IPS DF 4.7 (cell line): ENCODE data around the gene INAVA.
"Not testable (repeated sequence)": the region's sequence is repeated elsewhere in the genome, so short reads cannot be mapped to it uniquely, and the experiment has no call there.

ENCODE experiments used
- DNase-seq: peaks from one replicate; pipeline ENCODE4 v3.0.0-alpha.2; 2013; ENCODE audit warnings: low spot score; ENCODE audit errors: extremely low read depth

The INAVA gene

GRCh38 chr1:200897259-200897658 is 2.6 kb downstream of the INAVA start:
- DNase-seq = no peak

- DNase-seq = no peak
Observed at GRCh38 chr1:200899015-200899386, 4.3 kb downstream of the INAVA start.

DNA sequence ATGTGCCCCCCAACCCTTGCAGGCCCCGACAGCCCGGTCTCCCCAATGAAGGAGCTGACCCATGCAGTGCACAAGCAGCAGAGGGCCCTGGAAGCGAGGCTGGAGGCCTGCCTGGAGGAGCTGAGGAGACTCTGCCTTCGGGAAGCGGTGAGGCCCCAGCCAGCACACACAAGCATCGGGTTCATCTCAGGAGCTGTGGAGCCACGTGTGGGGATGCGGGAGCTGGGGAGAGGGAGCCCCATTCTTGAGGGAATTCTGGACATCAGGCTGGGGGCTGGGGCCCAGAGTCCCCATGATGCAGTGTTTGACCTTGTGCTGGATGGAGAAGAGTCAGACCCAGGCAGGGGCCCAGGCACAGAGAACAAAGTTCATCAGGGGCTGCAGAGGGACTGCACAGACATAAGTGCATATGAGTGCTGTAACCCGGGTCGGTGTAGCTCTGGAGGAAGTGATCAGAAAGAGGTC is 4.8 kb downstream of the INAVA start:
- no peak for DNase-seq

- no peak for DNase-seq
Observed at GRCh38 chr1:200899954-200900867, 5.5 kb downstream of the INAVA start.

DNA sequence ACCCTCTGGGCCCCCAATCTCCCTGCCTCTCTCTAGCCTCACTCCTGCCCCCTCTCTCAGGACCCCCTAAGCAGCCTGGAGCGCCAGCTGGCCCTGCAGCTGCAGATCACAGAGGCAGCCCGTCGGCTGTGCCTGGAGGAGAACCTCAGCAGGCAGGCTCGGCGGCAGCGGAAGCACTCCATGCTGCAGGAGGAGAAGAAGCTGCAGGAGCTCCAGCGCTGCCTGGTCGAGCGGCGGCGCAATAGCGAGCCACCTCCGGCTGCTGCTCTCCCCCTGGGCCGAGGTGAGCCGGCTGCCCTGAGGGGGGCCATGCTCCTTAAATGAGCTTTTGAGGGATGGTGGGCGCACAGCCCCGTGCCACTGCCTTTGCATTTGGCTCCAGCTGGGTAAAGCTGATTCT is 6.2 kb downstream of the INAVA start:
- no peak for DNase-seq

- no peak for DNase-seq
Observed at GRCh38 chr1:200901350-200901749, 6.7 kb downstream of the INAVA start.

- no peak for DNase-seq
Observed at GRCh38 chr1:200901796-200902444, 7.2 kb downstream of the INAVA start.

DNA sequence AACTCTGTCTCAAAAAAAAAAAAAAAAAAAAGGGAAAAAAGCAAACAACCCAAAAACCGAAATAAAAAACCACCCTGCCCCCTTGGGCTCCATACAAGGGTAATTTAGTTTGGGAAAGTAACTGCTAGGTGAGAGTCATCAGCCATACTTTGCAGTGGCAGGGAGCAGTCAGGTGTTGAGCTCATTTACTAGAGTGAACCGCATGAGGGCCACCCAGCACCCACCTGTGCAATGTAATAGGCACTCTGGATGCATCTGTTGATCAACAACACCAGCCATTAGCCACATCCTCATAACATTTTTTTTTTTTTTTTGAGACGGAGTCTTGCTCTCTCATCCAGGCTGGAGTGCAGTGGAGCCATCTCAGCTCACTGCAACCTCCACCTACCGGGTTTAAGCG is 9.1 kb downstream of the INAVA start:
- DNase-seq = no peak

- DNase-seq = no peak
Observed at GRCh38 chr1:200904772-200905171, 10.1 kb downstream of the INAVA start.

- DNase-seq = no peak
Observed at GRCh38 chr1:200905411-200906052, 10.8 kb downstream of the INAVA start.

DNA sequence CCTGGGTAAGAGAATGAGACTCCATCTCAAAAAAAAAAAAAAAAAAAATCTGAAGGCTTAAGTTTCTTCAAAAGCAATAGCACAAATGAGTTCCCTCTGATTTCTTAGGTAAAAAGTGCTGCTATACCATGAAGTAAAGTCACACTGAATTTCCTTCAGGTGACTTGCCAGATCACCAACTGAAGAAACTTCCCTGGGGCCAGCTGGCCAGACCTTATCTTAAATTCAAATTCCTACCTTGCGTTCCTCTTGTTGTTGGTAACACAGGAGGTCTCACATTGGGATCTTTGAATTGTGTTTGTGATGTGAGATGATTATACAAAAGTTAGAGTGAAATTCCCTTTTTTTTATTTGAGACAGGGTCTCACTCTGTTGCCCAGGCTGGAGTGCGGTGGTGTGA is 11.8 kb downstream of the INAVA start:
- no peak for DNase-seq

DNA sequence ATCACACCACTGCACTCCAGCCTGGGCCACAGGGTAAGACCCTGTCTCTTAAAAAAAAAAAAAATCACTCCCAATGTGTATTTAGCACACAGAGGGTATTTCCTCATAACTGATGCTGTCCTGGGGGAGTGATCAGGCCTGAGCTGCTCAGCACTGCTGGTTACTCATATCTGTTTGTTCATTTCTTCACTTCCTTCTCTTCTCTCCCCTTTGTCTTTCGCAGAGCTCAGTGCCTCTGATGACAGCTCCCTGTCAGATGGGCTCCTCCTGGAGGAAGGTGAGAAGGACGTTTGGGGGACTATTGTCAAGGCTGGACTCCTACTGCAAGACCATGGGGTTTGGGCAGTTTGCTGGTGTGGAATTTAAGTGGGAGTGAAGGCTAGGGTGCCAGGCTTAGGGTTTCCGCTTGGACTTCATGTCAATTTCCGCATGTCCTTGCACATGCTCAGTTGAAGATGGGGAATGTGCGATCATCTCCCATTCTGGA is 13.0 kb downstream of the INAVA start:
- DNase-seq = no peak

- no peak for DNase-seq
Observed at GRCh38 chr1:200908191-200908868, 13.6 kb downstream of the INAVA start.

DNA sequence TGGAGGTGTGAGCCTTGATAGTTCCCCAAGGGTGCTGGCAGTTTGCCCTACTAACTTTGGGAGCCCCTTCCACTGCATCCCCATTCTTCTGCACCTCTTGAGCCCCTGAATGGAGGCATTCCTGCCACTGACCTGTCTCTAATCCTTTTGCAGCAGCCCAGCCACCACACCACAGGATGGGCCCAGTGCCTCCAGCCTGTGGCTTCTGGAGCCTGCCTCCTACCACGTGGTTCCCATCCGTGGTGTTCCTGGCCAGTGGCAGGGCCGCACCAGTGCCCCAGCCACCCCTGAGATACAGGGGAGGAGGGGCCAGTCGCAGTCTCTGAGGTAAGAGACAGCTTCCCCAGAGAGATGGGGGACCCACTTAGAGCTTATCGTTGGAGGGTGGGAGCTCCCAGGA is 14.4 kb downstream of the INAVA start:
- DNase-seq = no peak

- no peak for DNase-seq
Observed at GRCh38 chr1:200909757-200910239, 15.1 kb downstream of the INAVA start.

GRCh38 chr1:200911361-200911760 is 16.7 kb downstream of the INAVA start:
- no peak for DNase-seq

DNA sequence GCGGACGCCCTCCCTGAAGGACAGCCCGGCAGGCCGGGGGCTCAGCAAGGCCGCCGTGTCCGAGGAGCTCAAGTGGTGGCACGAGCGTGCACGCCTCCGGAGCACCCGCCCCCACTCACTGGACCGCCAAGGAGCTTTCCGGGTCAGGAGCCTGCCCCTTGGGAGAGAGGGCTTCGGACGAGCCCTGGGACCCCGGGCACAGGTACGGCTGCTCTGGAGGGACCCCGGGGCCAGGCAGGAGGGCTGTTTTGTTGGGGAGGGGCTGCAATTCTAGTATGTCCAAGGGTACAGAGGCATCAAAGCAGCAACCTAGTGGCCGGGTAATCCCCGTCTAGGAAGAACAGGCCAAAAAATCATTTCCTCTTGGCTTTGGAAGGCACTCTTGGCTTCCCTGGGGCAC is 17.2 kb downstream of the INAVA start:
- DNase-seq = not testable (repeated sequence)

DNA sequence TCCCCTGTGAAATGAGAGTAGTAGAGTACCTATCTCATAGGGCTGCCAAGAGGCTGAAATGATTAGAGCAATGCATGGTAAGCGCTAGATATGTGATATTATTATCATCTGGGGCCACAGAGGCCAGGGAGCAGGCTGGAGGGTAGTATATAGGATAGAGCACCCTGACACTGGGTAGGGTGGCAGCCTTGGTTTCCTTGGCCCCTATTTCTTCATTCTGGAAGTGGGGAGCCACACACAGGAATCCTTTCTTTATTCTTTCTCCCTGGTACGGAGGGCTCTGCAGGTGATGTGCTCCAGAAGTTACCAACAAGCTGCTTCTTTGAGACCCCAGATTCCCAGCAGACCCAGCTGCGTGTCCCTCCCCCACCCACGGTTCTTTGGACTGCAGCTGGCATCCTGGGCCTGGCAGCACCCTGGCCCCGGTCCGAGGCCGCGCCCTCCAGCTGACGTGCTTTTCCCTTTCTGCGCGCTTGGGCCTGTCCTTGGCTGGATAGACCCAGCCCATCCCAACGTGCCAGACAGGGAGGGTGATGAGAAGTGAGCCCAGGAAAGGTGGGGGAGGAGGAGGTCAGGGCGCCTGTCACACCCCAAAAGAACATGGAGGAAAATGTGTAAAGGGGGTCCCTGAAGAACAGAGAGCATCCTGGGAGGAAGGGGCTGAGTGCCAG is 18.2 kb downstream of the INAVA start:
- DNase-seq = no peak

DNA sequence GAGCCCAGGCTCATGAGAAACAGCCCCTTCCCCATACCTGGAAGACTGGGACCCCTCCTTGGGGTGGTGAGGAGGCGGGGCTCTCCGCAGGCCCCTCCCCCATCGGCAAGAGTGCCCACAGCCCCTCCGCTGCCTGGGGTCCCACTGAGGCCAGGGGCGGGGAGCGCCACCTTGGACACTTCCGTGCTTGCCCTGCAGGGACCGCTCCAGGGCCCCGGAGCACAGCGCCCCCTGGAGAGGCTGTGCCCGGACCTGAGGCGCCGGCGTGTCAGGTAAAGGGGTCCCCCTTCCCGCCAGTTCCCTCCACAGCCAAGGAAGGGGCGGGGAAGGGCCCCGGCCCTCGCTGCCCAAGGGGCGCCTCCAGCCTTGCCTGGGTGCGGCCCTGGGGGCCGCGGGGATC is 21.5 kb downstream of the INAVA start:
- DNase-seq = no peak

GRCh38 chr1:200916681-200917080 is 22.0 kb downstream of the INAVA start:
- DNase-seq = no peak

GRCh38 chr1:200917291-200917817 is 22.7 kb downstream of the INAVA start:
- DNase-seq = no peak
